IMR-90 (cell line): ENCODE data around the gene LMO4. TPM values are rescaled to one million over a fixed set of nuclear protein-coding genes. Genes with fewer than 3 reads are reported as not detected.

ENCODE experiments used
- ATAC-seq: fragments of 200-7000 bp; cut with Tn5 transposase; 2 replicates; pipeline ENCODE4 v1.9.1; 2020; ENCODE audit warnings: low read depth, mild to moderate bottlenecking, moderate library complexity
- BruUV-seq: library from RNA; stranded (reverse); fragments of 400-500 nt; replicated peaks from 2 replicates; lab custom pipeline; 2021; lab: Mats Ljungman, UMichigan
- CTCF ChIA-PET: fragments of 300-600 bp; formaldehyde crosslinking; extraction: SDS; loops from one replicate; lab custom pipeline; 2021; ENCODE audit warnings: antibody characterized with exemption; lab: Yijun Ruan, JAX
- POLR2A ChIA-PET: fragments of 300-600 bp; sonication (Branson Sonifier 250); formaldehyde crosslinking; loops from one replicate; lab custom pipeline; 2022; ENCODE audit warnings: antibody characterized with exemption; ENCODE audit not compliant: unreplicated experiment; lab: Charles Lee
- DNase-seq: peaks from one replicate; pipeline ENCODE4 v3.0.0; 2013
- H2AFZ ChIP-seq: replicated peaks from 2 replicates; pipeline ENCODE3; 2013; ENCODE audit warnings: low read length, mild to moderate bottlenecking; ENCODE audit not compliant: poor library complexity
- H2AK5ac ChIP-seq: 2 replicates; pipeline ENCODE4 v1.6.1; 2013; ENCODE audit warnings: low read depth, low read length, inconsistent platforms
- H2AK9ac ChIP-seq: replicated peaks from 2 replicates; pipeline ENCODE3; 2013; ENCODE audit warnings: mild to moderate bottlenecking, low read depth, low read length, moderate library complexity; ENCODE audit not compliant: poor library complexity
- H2BK120ac ChIP-seq: 2 replicates; pipeline ENCODE4 v1.6.1; 2013; ENCODE audit warnings: low read depth, low read length, inconsistent platforms
- H2BK15ac ChIP-seq: 3 replicates; pipeline ENCODE4 v1.6.1; 2013; ENCODE audit warnings: low read depth, low read length, inconsistent platforms
- H2BK20ac ChIP-seq: 2 replicates; pipeline ENCODE4 v1.6.1; 2013; ENCODE audit warnings: low read depth, mild to moderate bottlenecking, inconsistent platforms, low read length, moderate library complexity
- H2BK5ac ChIP-seq: 2 replicates; pipeline ENCODE4 v1.6.1; 2013; ENCODE audit warnings: mild to moderate bottlenecking, low read depth, low read length, inconsistent platforms; ENCODE audit not compliant: poor library complexity, severe bottlenecking
- H3K14ac ChIP-seq: replicated peaks from 2 replicates; pipeline ENCODE4 v1.6.1; 2013; ENCODE audit warnings: low read depth, low read length, inconsistent platforms
- H3K18ac ChIP-seq: 2 replicates; pipeline ENCODE4 v1.6.1; 2013; ENCODE audit warnings: low read depth, low read length, control low read depth
- H3K23ac ChIP-seq: 2 replicates; pipeline ENCODE4 v1.6.1; 2013; ENCODE audit warnings: low read depth, low read length, inconsistent platforms
- H3K27ac ChIP-seq: 2 replicates; pipeline ENCODE4 v1.5.1; 2013; ENCODE audit warnings: mild to moderate bottlenecking, control low read depth, low read length; ENCODE audit not compliant: insufficient read depth
- H3K27me3 ChIP-seq: 2 replicates; pipeline ENCODE4 v1.6.1; 2013; ENCODE audit warnings: low read length; ENCODE audit not compliant: control insufficient read depth, insufficient read depth
- H3K36me3 ChIP-seq: 2 replicates; pipeline ENCODE4 v1.6.1; 2013; ENCODE audit warnings: low read length, mixed read lengths; ENCODE audit not compliant: control insufficient read depth, insufficient read depth
- H3K4ac ChIP-seq: 2 replicates; pipeline ENCODE4 v1.6.1; 2013; ENCODE audit warnings: low read depth, low read length, inconsistent platforms
- H3K4me1 ChIP-seq: 2 replicates; pipeline ENCODE4 v1.6.1; 2013; ENCODE audit warnings: low read length, mixed read lengths; ENCODE audit not compliant: control insufficient read depth, insufficient read depth
- H3K4me2 ChIP-seq: 2 replicates; pipeline ENCODE4 v1.6.1; 2013; ENCODE audit warnings: low read depth, mild to moderate bottlenecking, control low read depth, low read length, moderate library complexity
- H3K4me3 ChIP-seq: 2 replicates; pipeline ENCODE4 v1.5.1; 2013; ENCODE audit warnings: low read depth, mild to moderate bottlenecking, control low read depth, low read length, moderate library complexity; ENCODE audit not compliant: insufficient read depth
- H3K56ac ChIP-seq: 2 replicates; pipeline ENCODE4 v1.6.1; 2013; ENCODE audit warnings: low read length, inconsistent platforms; ENCODE audit not compliant: insufficient read depth; ENCODE audit errors: extremely low read depth
- H3K79me1 ChIP-seq, 2 experiments: 2 replicates each; pipeline ENCODE4 v1.6.1; 2013; ENCODE audit warnings: low read length in 2 of 2, inconsistent platforms in 1 of 2, low read depth in 1 of 2
- H3K9ac ChIP-seq: 2 replicates; pipeline ENCODE4 v1.6.1; 2013; ENCODE audit warnings: low read depth, low read length, control low read depth
- H3K9me1 ChIP-seq: 2 replicates; pipeline ENCODE4 v1.6.1; 2013; ENCODE audit warnings: low read length, inconsistent platforms; ENCODE audit not compliant: insufficient read depth
- H3K9me3 ChIP-seq: 2 replicates; pipeline ENCODE4 v1.6.1; 2013; ENCODE audit warnings: low read length; ENCODE audit not compliant: control insufficient read depth, insufficient read depth
- H4K20me1 ChIP-seq: 2 replicates; pipeline ENCODE4 v1.6.1; 2013; ENCODE audit warnings: low read length, inconsistent platforms; ENCODE audit not compliant: insufficient read depth
- H4K5ac ChIP-seq: 2 replicates; pipeline ENCODE4 v1.6.1; 2013; ENCODE audit warnings: mild to moderate bottlenecking, low read depth, low read length, control low read depth
- H4K8ac ChIP-seq, 2 experiments: 2 replicates each; pipeline ENCODE4 v1.6.1; 2013; ENCODE audit warnings: low read depth in 2 of 2, low read length in 2 of 2, control low read depth in 1 of 2, inconsistent platforms in 1 of 2
- H4K91ac ChIP-seq: 2 replicates; pipeline ENCODE4 v1.6.1; 2013; ENCODE audit warnings: low read depth, low read length, inconsistent platforms; ENCODE audit not compliant: insufficient read depth
- CEBPB ChIP-seq: IDR thresholded peaks from 2 replicates; pipeline ENCODE4 v1.6.1; 2012; ENCODE audit warnings: low read depth, low read length, improper control_type of control experiment
- NFE2L2 ChIP-seq: fragments of 150-350 bp; IDR thresholded peaks from 2 replicates; pipeline ENCODE4 v1.6.1; 2016; ENCODE audit warnings: low read depth, mild to moderate bottlenecking, low read length
- WGBS, 2 experiments: methylation state at CpG; one replicate each; pipeline versions ENCODE4 v1.1.5 to v1.1.7; 2013; ENCODE audit warnings: missing lambda C conversion rate in 2 of 2; ENCODE audit not compliant: insufficient read length in 1 of 2; ENCODE audit errors: extremely low coverage in 2 of 2; 5-methylcytosine and 5-hydroxymethylcytosine counted together
- dilution Hi-C: fragments of 300-500 bp; cut with HindIII; formaldehyde crosslinking; loops from one replicate; pipeline ENCODE4 v1.14.3; 2018; ENCODE audit warnings: low sequenced_read_pairs; ENCODE audit not compliant: unreplicated experiment
- in situ Hi-C: fragments of 300-500 bp; cut with MboI; formaldehyde crosslinking; loops from 3 replicates; pipeline ENCODE4 v1.14.3; 2019; ENCODE audit warnings: low sequenced_read_pairs, inconsistent platforms, mixed read lengths
- intact Hi-C: fragments of 100-400 bp; cut with micrococcal nuclease; formaldehyde crosslinking; loops from 2 replicates; pipeline ENCODE4 v1.10.0; 2022
- polyA plus RNA-seq, 3 experiments: library from polyadenylated mRNA; depleted of rRNA; stranded (reverse); fragments of >200 nt; gene quantifications; 2 replicates each; pipeline ENCODE4 v1.2.3, GENCODE V29; 2012; ENCODE audit warnings: low replicate concordance in 1 of 3
- total RNA-seq: library from RNA; depleted of rRNA; stranded (reverse); fragments of >200 nt; gene quantifications from 2 replicates; pipeline ENCODE4 v1.2.3, GENCODE V29; 2012

LMO4 gene
- total and polyA plus RNA-seq, 2 of the 4 experiments (the other 2 are of a cell fraction): 98.9 to 109 TPM

DNA sequence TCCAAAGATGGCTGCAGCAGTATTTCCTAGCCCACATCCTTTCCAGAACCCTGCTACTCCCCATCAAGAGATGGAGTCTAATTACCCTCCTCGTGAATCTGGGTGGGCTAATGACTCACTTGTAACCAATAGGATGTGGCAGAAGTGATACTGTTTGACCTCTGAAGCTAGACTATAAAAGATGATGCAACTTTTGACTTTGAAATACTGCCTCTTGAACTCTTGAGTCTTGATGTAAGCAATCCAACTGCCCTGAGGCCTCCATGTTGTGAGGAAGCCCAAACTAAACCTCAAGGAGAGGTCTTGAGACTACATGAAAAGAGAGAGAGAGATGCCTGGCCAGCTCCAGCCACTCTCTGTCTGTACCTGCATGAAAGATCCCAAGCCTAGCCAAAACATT is 29.5 kb downstream of the LMO4 start:
- no peak overlapping the region for H2BK15ac ChIP-seq
- no peak overlapping the region for H3K4me3 ChIP-seq
- H4K20me1 ChIP-seq: no peaks in the 10 kb centered on the region
- POLR2A ChIA-PET: no interaction called here
- no peak overlapping the region for H3K56ac ChIP-seq
- H3K23ac ChIP-seq: no peak overlapping the region
- intact Hi-C loops (no loop called here), dilution Hi-C loops (no loop called here), in situ Hi-C loops (no loop called here)
- no peak overlapping the region for H3K9ac ChIP-seq
- no peak overlapping the region for H2AFZ ChIP-seq
- H2BK120ac ChIP-seq: no peak overlapping the region
- DNase-seq (no peak), ATAC-seq (no peak)
- H3K9me3 ChIP-seq: 0 out of 2 replicates have a peak, but pooled peaks cover 3% of the 10 kb centered on the region
- H3K14ac ChIP-seq: no peak overlapping the region
- no peaks in the 10 kb centered on the region for H3K36me3 ChIP-seq
- H2BK20ac ChIP-seq: no peak overlapping the region
- BruUV-seq: no TSS peak
- WGBS, 2 experiments: no CpG with 5 or more reads among the region's 1 CpG
- no peak overlapping the region for H2AK5ac ChIP-seq
- TF ChIP-seq NFE2L2 (no peak), CEBPB (peak; percentile 40; the same call in 1 of the 2 replicates)
- H3K27ac ChIP-seq: no peak overlapping the region
- H3K4me2 ChIP-seq: no peak overlapping the region
- no peak overlapping the region for H4K91ac ChIP-seq
- CTCF ChIA-PET: no interaction called here
- H2AK9ac ChIP-seq: no peak overlapping the region
- no peak overlapping the region for H2BK5ac ChIP-seq
- no peaks in the 10 kb centered on the region for H3K9me1 ChIP-seq
- H3K18ac ChIP-seq: no peak overlapping the region
- H4K5ac ChIP-seq: no peak overlapping the region
- H4K8ac ChIP-seq: no peak overlapping the region
- no peak overlapping the region for H3K4ac ChIP-seq
- H3K27me3 ChIP-seq: no peaks in the 10 kb centered on the region
- no peaks in the 10 kb centered on the region for H3K79me1 ChIP-seq
- H3K4me1 ChIP-seq: peaks cover 2% of the 10 kb centered on the region; the same call in 1 of the 2 replicates
